ENCODE results near the gene LIN7B.

The LIN7B gene

DNA sequence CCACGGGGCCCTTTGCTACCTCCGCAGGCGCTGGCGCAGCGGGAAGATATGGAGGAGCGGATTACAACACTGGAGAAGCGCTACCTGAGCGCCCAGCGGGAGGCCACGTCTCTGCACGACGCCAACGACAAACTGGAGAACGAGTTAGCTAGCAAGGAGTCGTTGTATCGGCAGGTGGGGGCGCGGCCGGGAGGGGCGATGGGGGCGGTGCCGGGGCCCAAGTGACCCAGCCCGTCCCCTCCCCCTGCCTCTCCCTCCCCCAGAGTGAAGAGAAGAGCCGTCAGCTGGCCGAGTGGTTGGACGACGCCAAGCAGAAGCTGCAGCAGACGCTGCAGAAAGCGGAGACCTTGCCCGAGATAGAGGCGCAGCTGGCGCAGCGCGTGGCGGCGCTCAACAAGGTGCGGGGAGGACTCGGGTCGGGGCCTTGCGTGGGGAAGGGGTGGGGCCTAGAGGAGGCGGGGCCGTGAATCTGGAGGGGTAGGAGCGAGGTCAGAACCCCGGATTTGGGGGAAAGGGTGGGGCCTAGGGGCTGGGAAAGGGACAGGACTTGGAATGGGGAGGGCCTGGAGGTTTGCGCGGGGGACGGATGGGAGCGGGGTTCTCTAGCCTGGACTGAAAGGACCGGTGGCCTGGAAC lies 18.9 kb downstream of the LIN7B start:
- TF ChIP-seq, protein P1, sequence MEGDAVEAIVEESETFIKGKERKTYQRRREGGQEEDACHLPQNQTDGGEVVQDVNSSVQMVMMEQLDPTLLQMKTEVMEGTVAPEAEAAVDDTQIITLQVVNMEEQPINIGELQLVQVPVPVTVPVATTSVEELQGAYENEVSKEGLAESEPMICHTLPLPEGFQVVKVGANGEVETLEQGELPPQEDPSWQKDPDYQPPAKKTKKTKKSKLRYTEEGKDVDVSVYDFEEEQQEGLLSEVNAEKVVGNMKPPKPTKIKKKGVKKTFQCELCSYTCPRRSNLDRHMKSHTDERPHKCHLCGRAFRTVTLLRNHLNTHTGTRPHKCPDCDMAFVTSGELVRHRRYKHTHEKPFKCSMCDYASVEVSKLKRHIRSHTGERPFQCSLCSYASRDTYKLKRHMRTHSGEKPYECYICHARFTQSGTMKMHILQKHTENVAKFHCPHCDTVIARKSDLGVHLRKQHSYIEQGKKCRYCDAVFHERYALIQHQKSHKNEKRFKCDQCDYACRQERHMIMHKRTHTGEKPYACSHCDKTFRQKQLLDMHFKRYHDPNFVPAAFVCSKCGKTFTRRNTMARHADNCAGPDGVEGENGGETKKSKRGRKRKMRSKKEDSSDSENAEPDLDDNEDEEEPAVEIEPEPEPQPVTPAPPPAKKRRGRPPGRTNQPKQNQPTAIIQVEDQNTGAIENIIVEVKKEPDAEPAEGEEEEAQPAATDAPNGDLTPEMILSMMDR (IDR thresholded peaks at IDR 0.05; ENCODE audit: extremely low read depth, missing control alignments): no peak
- no peak for DNase-seq (ENCODE audit: low spot score)

DNA sequence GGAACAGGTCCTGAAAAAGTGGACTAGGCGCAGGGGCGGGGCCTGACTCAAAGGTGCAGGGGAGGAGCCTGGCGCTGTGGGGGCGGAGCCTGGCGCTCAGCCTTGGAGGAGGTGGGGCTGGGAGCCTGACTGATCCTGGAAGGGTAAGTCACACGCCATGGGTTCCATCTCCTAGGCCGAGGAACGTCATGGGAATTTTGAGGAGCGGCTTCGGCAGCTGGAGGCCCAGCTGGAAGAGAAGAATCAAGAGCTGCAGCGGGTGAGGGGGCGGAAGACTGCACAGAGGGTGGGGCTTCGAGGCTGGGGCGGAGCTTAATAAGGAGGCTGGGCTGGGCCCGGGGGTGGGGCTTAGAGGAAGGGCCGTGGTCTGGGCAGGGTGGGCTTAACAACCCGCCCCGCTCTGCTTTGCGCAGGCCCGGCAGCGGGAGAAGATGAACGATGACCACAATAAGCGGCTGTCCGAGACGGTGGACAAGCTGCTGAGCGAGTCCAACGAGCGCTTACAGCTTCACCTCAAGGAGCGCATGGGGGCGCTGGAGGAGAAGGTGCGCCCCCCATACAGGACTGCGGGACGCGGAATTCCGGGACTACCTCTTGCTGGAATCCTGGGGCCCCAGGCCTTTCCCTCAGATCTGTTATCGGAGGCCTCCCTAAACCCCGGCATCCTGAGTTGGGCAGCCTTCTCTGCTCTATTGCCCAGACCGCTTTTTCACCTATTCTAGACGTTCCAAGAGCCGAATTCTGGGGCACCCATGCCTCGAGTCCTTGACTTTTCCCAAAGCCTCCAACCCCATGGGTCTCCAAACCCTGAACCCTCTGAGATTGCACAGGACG lies 19.7 kb downstream of the LIN7B start:
- no peak for DNase-seq (ENCODE audit: low spot score)
- TF ChIP-seq, protein P1 (IDR thresholded peaks at IDR 0.05; ENCODE audit: extremely low read depth, missing control alignments): no peak

- DNase-seq (ENCODE audit: low spot score): no peak
Observed at GRCh38 chr19:49135686-49136085, 21.5 kb downstream of the LIN7B start.

DNA sequence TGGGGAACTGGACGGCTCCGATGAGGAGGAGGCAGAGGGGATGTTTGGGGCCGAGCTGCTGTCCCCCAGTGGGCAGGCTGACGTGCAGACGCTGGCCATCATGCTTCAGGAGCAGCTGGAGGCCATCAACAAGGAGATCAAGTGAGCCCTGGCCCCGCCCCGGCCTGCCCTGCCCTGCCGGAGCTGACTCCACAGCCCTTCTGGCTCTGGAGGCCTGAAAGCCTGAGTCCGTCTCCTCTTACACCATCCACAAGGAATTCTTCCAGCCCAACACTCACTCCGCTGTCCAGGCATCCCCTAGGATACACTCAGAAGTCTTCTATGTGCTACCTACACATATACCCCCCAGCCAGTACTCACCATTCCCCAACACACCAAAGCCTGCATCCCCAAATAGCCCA lies 22.6 kb downstream of the LIN7B start:
- TF ChIP-seq, protein P1 (IDR thresholded peaks at IDR 0.05; ENCODE audit: extremely low read depth, missing control alignments): no peak
- DNase-seq (ENCODE audit: low spot score): no peak

More at GRCh38 chr19:49135686-49136085, 21.5 kb downstream of the LIN7B start:
- TF ChIP-seq, protein P1 (IDR thresholded peaks at IDR 0.05; ENCODE audit: extremely low read depth, missing control alignments): no peak

DNA sequence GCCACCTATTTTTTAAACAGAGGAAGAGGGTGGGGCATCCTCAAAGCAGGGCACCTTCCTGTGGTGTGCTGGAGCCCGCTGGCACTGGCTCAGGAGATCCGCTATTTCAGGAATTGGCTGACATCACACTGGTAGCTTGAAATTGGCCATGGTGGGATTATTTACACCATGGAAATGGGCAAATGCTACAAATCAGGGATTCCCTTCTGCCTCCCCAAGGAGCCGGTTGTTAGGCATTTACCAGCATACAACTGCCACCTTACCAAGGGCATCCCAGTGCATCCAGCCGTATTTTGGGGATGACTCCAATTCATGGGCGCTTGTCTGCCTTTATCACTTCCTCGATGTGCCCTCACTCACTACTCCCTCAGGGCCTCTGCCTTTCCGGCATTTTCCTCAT lies 26.8 kb downstream of the LIN7B start:
- TF ChIP-seq, protein P1 (IDR thresholded peaks at IDR 0.05; ENCODE audit: extremely low read depth, missing control alignments): no peak
- DNase-seq (ENCODE audit: low spot score): no peak

DNA sequence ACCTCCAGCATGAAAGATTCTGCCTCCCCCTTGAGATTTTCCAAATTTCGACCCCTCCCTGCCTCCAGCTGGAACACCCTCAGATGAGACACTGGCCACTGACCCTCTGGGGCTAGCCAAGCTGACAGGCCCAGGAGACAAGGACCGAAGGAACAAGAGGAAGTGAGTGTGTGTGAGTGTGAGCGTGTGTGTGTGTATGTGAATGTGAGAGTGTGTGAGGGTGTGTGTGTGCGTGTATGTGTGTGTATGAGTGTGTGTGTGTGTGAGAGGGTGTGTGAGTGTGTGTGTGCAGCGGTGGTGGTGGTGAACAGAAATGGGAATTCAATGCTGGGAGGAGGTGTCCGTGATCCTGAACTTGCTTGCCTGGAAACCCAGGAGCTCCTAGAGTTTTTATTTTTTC lies 27.2 kb downstream of the LIN7B start:
- TF ChIP-seq, protein P1 (IDR thresholded peaks at IDR 0.05; ENCODE audit: extremely low read depth, missing control alignments): no peak
- DNase-seq (ENCODE audit: low spot score): no peak

GRCh38 chr19:49142866-49143335 lies 28.7 kb downstream of the LIN7B start:
- TF ChIP-seq, protein P1 (IDR thresholded peaks at IDR 0.05; ENCODE audit: extremely low read depth, missing control alignments): no peak
- DNase-seq (ENCODE audit: low spot score): peak; percentile 86

Measured in GM20000 (cell line).